Keratinocyte (primary cell): ENCODE results near the gene LCN2. TPM values are rescaled to one million over a fixed set of nuclear protein-coding genes. Genes with fewer than 3 reads are reported as not detected.
"Not testable (repeated sequence)": the region's sequence is repeated elsewhere in the genome, so short reads cannot be mapped to it uniquely, and the experiment has no call there.

Source experiments
- DNase-seq: peaks from one replicate; pipeline ENCODE4 v3.0.0-alpha.2; 2011; ENCODE audit warnings: low read depth, missing footprints, low spot score
- FAIRE-seq: peaks from 2 replicates; lab custom pipeline; 2011; peaks lifted over from hg19 to GRCh38; lab: Jason Lieb, UNC
- H2AFZ ChIP-seq: 2 replicates; pipeline ENCODE4 v1.6.0; 2012; ENCODE audit warnings: low read length, control low read depth, inconsistent platforms; ENCODE audit not compliant: control insufficient read depth
- H3K27ac ChIP-seq: 2 replicates; pipeline ENCODE4 v1.5.1; 2011; ENCODE audit warnings: low read length; ENCODE audit not compliant: control insufficient read depth, insufficient read depth
- H3K27me3 ChIP-seq: 3 replicates; pipeline ENCODE4 v1.6.0; 2011; ENCODE audit warnings: low read length; ENCODE audit not compliant: control insufficient read depth, insufficient read depth; ENCODE audit errors: extremely low read depth
- H3K36me3 ChIP-seq, 2 experiments: 2 replicates in 1 of 2; 3 replicates in 1 of 2; pipeline ENCODE4 v1.5.1; 2011; ENCODE audit warnings: low read length in 2 of 2, mild to moderate bottlenecking in 1 of 2; ENCODE audit not compliant: control insufficient read depth in 2 of 2, insufficient read depth in 2 of 2; ENCODE audit errors: extremely low read depth in 1 of 2
- H3K4me1 ChIP-seq: 3 replicates; pipeline ENCODE4 v1.5.1; 2011; ENCODE audit warnings: low read length; ENCODE audit not compliant: control insufficient read depth, insufficient read depth; ENCODE audit errors: extremely low read depth
- H3K4me2 ChIP-seq: 3 replicates; pipeline ENCODE4 v1.6.0; 2011; ENCODE audit warnings: low read depth, low read length; ENCODE audit not compliant: control insufficient read depth, insufficient read depth; ENCODE audit errors: extremely low read depth
- H3K4me3 ChIP-seq, 3 experiments: fragments of 200-600 bp in 1 of 3; sonication (generic) in 1 of 3; 2 replicates in 2 of 3; 3 replicates in 1 of 3; pipeline ENCODE4 v1.5.1; 2011 to 2016; ENCODE audit warnings: low read length in 3 of 3, mild to moderate bottlenecking in 3 of 3, control low read depth in 2 of 3, inconsistent platforms in 1 of 3, low read depth in 1 of 3, mixed read lengths in 1 of 3, mixed run types in 1 of 3, moderate library complexity in 1 of 3; ENCODE audit not compliant: control insufficient read depth in 2 of 3, insufficient read depth in 2 of 3; ENCODE audit errors: extremely low read depth in 1 of 3
- H3K79me2 ChIP-seq: 2 replicates; pipeline ENCODE4 v1.6.0; 2012; ENCODE audit warnings: low read length; ENCODE audit not compliant: control insufficient read depth, insufficient read depth
- H3K9ac ChIP-seq: 3 replicates; pipeline ENCODE4 v1.6.0; 2011; ENCODE audit warnings: low read length; ENCODE audit not compliant: control insufficient read depth, insufficient read depth; ENCODE audit errors: extremely low read depth
- H3K9me1 ChIP-seq: 3 replicates; pipeline ENCODE4 v1.6.0; 2011; ENCODE audit warnings: low read length; ENCODE audit not compliant: control insufficient read depth, insufficient read depth; ENCODE audit errors: extremely low read depth
- H3K9me3 ChIP-seq: 2 replicates; pipeline ENCODE4 v1.5.1; 2012; ENCODE audit warnings: low read depth, low read length; ENCODE audit not compliant: control insufficient read depth
- H4K20me1 ChIP-seq: 3 replicates; pipeline ENCODE4 v1.6.0; 2011; ENCODE audit warnings: low read length; ENCODE audit not compliant: control insufficient read depth, insufficient read depth; ENCODE audit errors: extremely low read depth
- CTCF ChIP-seq, 3 experiments: IDR thresholded peaks in 1 of 3; conservative IDR thresholded peaks in 1 of 3; optimal IDR thresholded peaks in 1 of 3; 2 replicates in 2 of 3; 3 replicates in 1 of 3; pipeline versions ENCODE3 to v1.5.1; 2011; ENCODE audit warnings: low read length in 3 of 3, mild to moderate bottlenecking in 3 of 3, moderate library complexity in 2 of 3, control low read depth in 1 of 3, inconsistent platforms in 1 of 3; ENCODE audit not compliant: insufficient read depth in 2 of 3; ENCODE audit errors: extremely low read depth in 1 of 3
- EZH2 ChIP-seq: IDR thresholded peaks from one replicate; pipeline ENCODE4 v1.6.1; 2012; ENCODE audit warnings: inconsistent platforms, mild to moderate bottlenecking, low read length, moderate library complexity
- dilution Hi-C: fragments of 300-500 bp; cut with MboI; formaldehyde crosslinking; loops from one replicate; pipeline ENCODE4 v1.7.0; 2020; ENCODE audit warnings: low sequenced_read_pairs; ENCODE audit not compliant: extremely low pct_ligation_motif_present
- polyA plus RNA-seq, 5 experiments: library from polyadenylated mRNA; depleted of rRNA in 3 of 5; stranded (reverse) in 3 of 5; stranded (forward) in 1 of 5; unstranded in 1 of 5; fragments of >200 nt; gene quantifications; 1 replicate in 1 of 5; 2 replicates in 3 of 5; 3 replicates in 1 of 5; pipeline versions ENCODE4 v1.2.1 to v1.2.3, GENCODE V29; 2011 to 2012; ENCODE audit warnings: missing spikeins in 2 of 5, low read depth in 1 of 5, low replicate concordance in 1 of 5

Gene LCN2
- polyA plus RNA-seq, 1 donor (not counting 4 experiments of a cell fraction or from before 2014, with no cell fraction given), result 28.9 TPM

DNA sequence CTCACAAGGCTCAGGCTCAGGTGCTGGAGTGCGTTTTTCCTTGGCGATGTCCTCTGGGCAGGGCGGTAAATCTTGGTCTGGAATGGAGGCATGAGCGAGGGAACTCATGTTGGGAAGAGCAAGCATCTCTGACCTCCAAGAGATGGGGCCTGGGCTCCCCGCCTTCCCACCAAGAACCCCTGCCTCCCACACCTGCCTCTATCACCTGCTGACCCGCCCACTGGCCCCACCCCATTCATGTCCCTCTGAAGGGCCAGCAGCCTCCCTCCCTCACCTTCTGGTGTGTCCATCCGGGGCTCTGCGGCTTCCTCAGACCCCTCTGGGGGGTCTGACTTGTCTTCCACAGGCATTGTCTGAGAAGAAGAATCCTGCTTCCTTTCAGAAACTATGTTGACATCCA, 31.2 kb downstream of the LCN2 start:
- Histone ChIP-seq H3K9ac (no peak overlapping the region), H3K4me1 (peaks cover 25% of the 10 kb centered on the region), H3K27ac (no peak overlapping the region), H3K9me3 (peaks cover 2% of the 10 kb centered on the region), H3K9me1 (no peaks in the 10 kb centered on the region), H3K36me3 (peaks cover 33 to 51% of the 10 kb centered on the region in 2 experiments), H3K79me2 (no peaks in the 10 kb centered on the region), H2AFZ (no peak overlapping the region), H3K27me3 (no peaks in the 10 kb centered on the region), H3K4me3 (no peak overlapping the region), H3K4me2 (no peak overlapping the region), H4K20me1 (no peaks in the 10 kb centered on the region)
- no peak for FAIRE-seq
- dilution Hi-C loops, result no loop called here
- TF ChIP-seq EZH2 (no peak), CTCF (optimal IDR thresholded peaks at IDR 0.05 in 1 of 3, IDR thresholded peaks at IDR 0.05 in 1 of 3, conservative IDR thresholded peaks at IDR 0.05 in 1 of 3; ENCODE audit: extremely low read depth in 1 of 3, insufficient read depth in 2 of 3, low read length in 3 of 3) (no peak)
- DNase-seq, result no peak

DNA sequence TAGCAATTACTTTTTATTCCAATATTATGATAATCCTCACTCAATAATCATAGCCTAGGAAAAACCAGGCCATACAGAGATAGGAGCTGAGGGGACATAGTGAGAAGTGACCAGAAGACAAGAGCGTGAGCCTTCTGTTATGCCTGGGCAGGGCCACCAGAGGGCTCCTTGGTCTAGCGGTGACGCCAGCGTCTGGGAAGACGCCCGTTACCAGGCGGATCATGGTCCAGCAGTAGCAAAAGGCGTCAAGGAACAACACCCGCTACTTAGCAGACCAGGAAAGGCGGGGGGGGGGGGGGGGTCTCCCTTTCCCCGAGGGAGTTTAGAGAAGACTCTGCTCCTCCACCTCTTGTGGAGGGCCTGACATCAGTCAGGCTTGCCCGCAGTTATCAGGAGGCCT, 32.2 kb downstream of the LCN2 start:
- H3K27ac ChIP-seq, H3K9me3 ChIP-seq, H3K4me3 ChIP-seq, H2AFZ ChIP-seq, FAIRE-seq, dilution Hi-C loops, H3K27me3 ChIP-seq, DNase-seq, H3K9ac ChIP-seq, H4K20me1 ChIP-seq, H3K79me2 ChIP-seq, H3K9me1 ChIP-seq, H3K4me2 ChIP-seq: not testable (repeated sequence)
- Histone ChIP-seq H3K4me1 (peaks cover 22% of the 10 kb centered on the region), H3K36me3 (peaks cover 34 to 41% of the 10 kb centered on the region in 2 experiments)
- peak in 1 of 3 experiments; percentile 41 for TF ChIP-seq CTCF (optimal IDR thresholded peaks at IDR 0.05 in 1 of 3, IDR thresholded peaks at IDR 0.05 in 1 of 3, conservative IDR thresholded peaks at IDR 0.05 in 1 of 3; ENCODE audit: extremely low read depth in 1 of 3, insufficient read depth in 2 of 3, low read length in 3 of 3)
